ENCODE data around the gene OLFM1.

Gene OLFM1

GRCh38 chr9:135129137-135129695, 41.7 kb downstream of the OLFM1 start:
- TF ChIP-seq YY1 (IDR thresholded peaks at IDR 0.05; ENCODE audit: low read depth) = no peak
- TF ChIP-seq TEAD4 (IDR thresholded peaks at IDR 0.05) = no peak
- no peak for TF ChIP-seq RAD21 (IDR thresholded peaks at IDR 0.05; ENCODE audit: low read depth)
- TF ChIP-seq CEBPB (IDR thresholded peaks at IDR 0.05) = no peak
- no peak for TF ChIP-seq EP300 (IDR thresholded peaks at IDR 0.05; ENCODE audit: borderline replicate concordance)

GRCh38 chr9:135130207-135130976, 42.9 kb downstream of the OLFM1 start:
- no peak for TF ChIP-seq EGR1 (IDR thresholded peaks at IDR 0.05)
- TF ChIP-seq USF1 (IDR thresholded peaks at IDR 0.05) = no peak
- no peak for TF ChIP-seq NFIC (IDR thresholded peaks at IDR 0.05)
- TF ChIP-seq MAX (IDR thresholded peaks at IDR 0.05) = no peak
- no peak for TF ChIP-seq TCF12 (IDR thresholded peaks at IDR 0.05; ENCODE audit: low read depth)
- no peak for TF ChIP-seq FOXM1 (IDR thresholded peaks at IDR 0.05; ENCODE audit: borderline replicate concordance, low read depth)

- TF ChIP-seq REST (IDR thresholded peaks at IDR 0.05; ENCODE audit: low read depth) (no peak), NFIC (IDR thresholded peaks at IDR 0.05) (no peak), USF1 (IDR thresholded peaks at IDR 0.05) (no peak), TCF12 (IDR thresholded peaks at IDR 0.05; ENCODE audit: low read depth) (no peak), RAD21 (IDR thresholded peaks at IDR 0.05; ENCODE audit: low read depth) (no peak), ZBTB7A (IDR thresholded peaks at IDR 0.05; ENCODE audit: low read depth) (no peak), MAX (IDR thresholded peaks at IDR 0.05) (no peak)
These were observed 44.0 kb downstream of the OLFM1 start for GRCh38 chr9:135131488-135131887.

- TF ChIP-seq FOXM1 (IDR thresholded peaks at IDR 0.05; ENCODE audit: borderline replicate concordance, low read depth) (no peak), ZBTB7A (IDR thresholded peaks at IDR 0.05; ENCODE audit: low read depth) (no peak), YY1 (IDR thresholded peaks at IDR 0.05; ENCODE audit: low read depth) (no peak), CREB1 (IDR thresholded peaks at IDR 0.05; ENCODE audit: low read depth) (no peak), REST (IDR thresholded peaks at IDR 0.05; ENCODE audit: low read depth) (no peak), RAD21 (IDR thresholded peaks at IDR 0.05; ENCODE audit: low read depth) (no peak), USF1 (IDR thresholded peaks at IDR 0.05) (no peak), TCF12 (IDR thresholded peaks at IDR 0.05; ENCODE audit: low read depth) (no peak), TAF1 (IDR thresholded peaks at IDR 0.05; ENCODE audit: low read depth) (no peak), NFIC (IDR thresholded peaks at IDR 0.05) (no peak), EGR1 (IDR thresholded peaks at IDR 0.05) (no peak), TEAD4 (IDR thresholded peaks at IDR 0.05) (no peak), EP300 (IDR thresholded peaks at IDR 0.05; ENCODE audit: borderline replicate concordance) (no peak), CEBPB (IDR thresholded peaks at IDR 0.05) (no peak), MAX (IDR thresholded peaks at IDR 0.05) (no peak)
These were observed 44.5 kb downstream of the OLFM1 start for GRCh38 chr9:135132008-135132407.

- no peak for TF ChIP-seq TEAD4 (IDR thresholded peaks at IDR 0.05)
- no peak for TF ChIP-seq CREB1 (IDR thresholded peaks at IDR 0.05; ENCODE audit: low read depth)
- TF ChIP-seq TCF12 (IDR thresholded peaks at IDR 0.05; ENCODE audit: low read depth) = no peak
- no peak for TF ChIP-seq EGR1 (IDR thresholded peaks at IDR 0.05)
- TF ChIP-seq RAD21 (IDR thresholded peaks at IDR 0.05; ENCODE audit: low read depth) = no peak
- TF ChIP-seq FOXM1 (IDR thresholded peaks at IDR 0.05; ENCODE audit: borderline replicate concordance, low read depth) = no peak
- no peak for TF ChIP-seq CEBPB (IDR thresholded peaks at IDR 0.05)
These were observed 47.0 kb downstream of the OLFM1 start for GRCh38 chr9:135134268-135135022.

Measured in Ishikawa (cell line).